ENCODE measurements around the gene C1QA. TPM values are rescaled to one million over a fixed set of nuclear protein-coding genes. Genes with fewer than 3 reads are reported as not detected.
A peak's percentile ranks its signal among the peaks of the same experiment; 100 is the strongest.

The C1QA gene
- total and polyA plus RNA-seq, 2 of the 4 experiments (the other 2 are of a cell fraction): not detected

- ChIA-PET POLR2A (ENCODE audit: unreplicated experiment) (no interaction called here), CTCF (no interaction called here)
- no peak overlapping the region for H3K56ac ChIP-seq (ENCODE audit: extremely low read depth, insufficient read depth, low read length)
- H2AFZ ChIP-seq (replicated peaks; ENCODE audit: low read length, poor library complexity): no peak overlapping the region
- no peak overlapping the region for H3K14ac ChIP-seq (replicated peaks; ENCODE audit: low read depth, low read length)
- H3K23ac ChIP-seq (ENCODE audit: low read depth, low read length): no peak overlapping the region
- dilution Hi-C loops (cut with HindIII; ENCODE audit: low sequenced_read_pairs, unreplicated experiment) (no loop called here), intact Hi-C loops (cut with micrococcal nuclease) (no loop called here), in situ Hi-C loops (cut with MboI; ENCODE audit: low sequenced_read_pairs) (no loop called here)
- H3K9me1 ChIP-seq (ENCODE audit: insufficient read depth, low read length): 0 out of 2 replicates have a peak, but pooled peaks cover 5% of the 10 kb centered on the region
- DNase-seq: no peak
- no peak overlapping the region for H2BK15ac ChIP-seq (ENCODE audit: low read depth, low read length)
- H2AK9ac ChIP-seq (replicated peaks; ENCODE audit: low read depth, low read length, poor library complexity): no peak overlapping the region
- H3K27me3 ChIP-seq (ENCODE audit: control insufficient read depth, insufficient read depth, low read length): peaks cover 4% of the 10 kb centered on the region; the same call in 1 of the 2 replicates
- peaks cover 10% of the 10 kb centered on the region for H3K4me1 ChIP-seq (ENCODE audit: control insufficient read depth, insufficient read depth, low read length)
- no peak overlapping the region for H2BK5ac ChIP-seq (ENCODE audit: low read depth, low read length, poor library complexity, severe bottlenecking)
- H2AK5ac ChIP-seq (ENCODE audit: low read depth, low read length): no peak overlapping the region
- H2BK20ac ChIP-seq (ENCODE audit: low read depth, low read length): no peak overlapping the region
- no TSS peak for BruUV-seq (replicated peaks)
- H3K79me1 ChIP-seq (ENCODE audit: low read depth in 1 of 2, low read length in 2 of 2): no peaks in the 10 kb centered on the region
- H3K18ac ChIP-seq (ENCODE audit: low read depth, low read length): no peak overlapping the region
- H4K20me1 ChIP-seq (ENCODE audit: insufficient read depth, low read length): no peaks in the 10 kb centered on the region
- H3K4me3 ChIP-seq (ENCODE audit: insufficient read depth, low read depth, low read length): no peak overlapping the region
- H3K27ac ChIP-seq (ENCODE audit: insufficient read depth, low read length): no peak overlapping the region
- H4K91ac ChIP-seq (ENCODE audit: insufficient read depth, low read depth, low read length): no peak overlapping the region
- no peak for TF ChIP-seq FOS (IDR thresholded peaks at IDR 0.05; ENCODE audit: low read depth, low read length)
- TF ChIP-seq, protein P1, sequence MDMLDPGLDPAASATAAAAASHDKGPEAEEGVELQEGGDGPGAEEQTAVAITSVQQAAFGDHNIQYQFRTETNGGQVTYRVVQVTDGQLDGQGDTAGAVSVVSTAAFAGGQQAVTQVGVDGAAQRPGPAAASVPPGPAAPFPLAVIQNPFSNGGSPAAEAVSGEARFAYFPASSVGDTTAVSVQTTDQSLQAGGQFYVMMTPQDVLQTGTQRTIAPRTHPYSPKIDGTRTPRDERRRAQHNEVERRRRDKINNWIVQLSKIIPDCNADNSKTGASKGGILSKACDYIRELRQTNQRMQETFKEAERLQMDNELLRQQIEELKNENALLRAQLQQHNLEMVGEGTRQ (IDR thresholded peaks at IDR 0.05; ENCODE audit: low read depth, low read length): no peak
- TF ChIP-seq NFE2L2 (IDR thresholded peaks at IDR 0.05; ENCODE audit: low read depth, low read length): no peak
- TF ChIP-seq MAFK (IDR thresholded peaks at IDR 0.05; ENCODE audit: low read depth, low read length): no peak
- TF ChIP-seq CHD1 (IDR thresholded peaks at IDR 0.05; ENCODE audit: low read depth, low read length): no peak
- TF ChIP-seq MXI1 (IDR thresholded peaks at IDR 0.05; ENCODE audit: borderline replicate concordance, low read depth, low read length): no peak
- TF ChIP-seq RCOR1 (IDR thresholded peaks at IDR 0.05; ENCODE audit: insufficient replicate concordance, low read length): no peak
- TF ChIP-seq POLR2A (IDR thresholded peaks at IDR 0.05; ENCODE audit: low read depth, low read length): no peak
- no peak for TF ChIP-seq MAZ (IDR thresholded peaks at IDR 0.05; ENCODE audit: borderline replicate concordance, low read depth, low read length)
- TF ChIP-seq RFX5 (IDR thresholded peaks at IDR 0.05; ENCODE audit: low read depth, low read length): no peak
- TF ChIP-seq ELK1 (IDR thresholded peaks at IDR 0.05; ENCODE audit: borderline replicate concordance, low read depth, low read length): no peak
- TF ChIP-seq SMC3 (IDR thresholded peaks at IDR 0.05; ENCODE audit: low read depth, low read length): no peak
- TF ChIP-seq BHLHE40 (IDR thresholded peaks at IDR 0.05; ENCODE audit: low read depth, low read length): no peak
- TF ChIP-seq CEBPB (IDR thresholded peaks at IDR 0.05; ENCODE audit: low read depth, low read length): no peak
- TF ChIP-seq RAD21 (IDR thresholded peaks at IDR 0.05; ENCODE audit: low read length): no peak
- TF ChIP-seq, protein P2, sequence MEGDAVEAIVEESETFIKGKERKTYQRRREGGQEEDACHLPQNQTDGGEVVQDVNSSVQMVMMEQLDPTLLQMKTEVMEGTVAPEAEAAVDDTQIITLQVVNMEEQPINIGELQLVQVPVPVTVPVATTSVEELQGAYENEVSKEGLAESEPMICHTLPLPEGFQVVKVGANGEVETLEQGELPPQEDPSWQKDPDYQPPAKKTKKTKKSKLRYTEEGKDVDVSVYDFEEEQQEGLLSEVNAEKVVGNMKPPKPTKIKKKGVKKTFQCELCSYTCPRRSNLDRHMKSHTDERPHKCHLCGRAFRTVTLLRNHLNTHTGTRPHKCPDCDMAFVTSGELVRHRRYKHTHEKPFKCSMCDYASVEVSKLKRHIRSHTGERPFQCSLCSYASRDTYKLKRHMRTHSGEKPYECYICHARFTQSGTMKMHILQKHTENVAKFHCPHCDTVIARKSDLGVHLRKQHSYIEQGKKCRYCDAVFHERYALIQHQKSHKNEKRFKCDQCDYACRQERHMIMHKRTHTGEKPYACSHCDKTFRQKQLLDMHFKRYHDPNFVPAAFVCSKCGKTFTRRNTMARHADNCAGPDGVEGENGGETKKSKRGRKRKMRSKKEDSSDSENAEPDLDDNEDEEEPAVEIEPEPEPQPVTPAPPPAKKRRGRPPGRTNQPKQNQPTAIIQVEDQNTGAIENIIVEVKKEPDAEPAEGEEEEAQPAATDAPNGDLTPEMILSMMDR (conservative IDR thresholded peaks at IDR 0.05; ENCODE audit: low read depth, low read length): no peak
- ATAC-seq (ENCODE audit: low read depth): no peak
- peak overlapping the region; percentile 51; the same call in 1 of the 2 replicates for H2BK120ac ChIP-seq (ENCODE audit: low read depth, low read length)
- H3K9me3 ChIP-seq (ENCODE audit: control insufficient read depth, insufficient read depth, low read length): no peaks in the 10 kb centered on the region
- H4K8ac ChIP-seq (ENCODE audit: low read depth in 2 of 2, low read length in 2 of 2): no peak overlapping the region
- H4K5ac ChIP-seq (ENCODE audit: low read depth, low read length): no peak overlapping the region
- no peak overlapping the region for H3K4me2 ChIP-seq (ENCODE audit: low read depth, low read length)
- no peak overlapping the region for H3K4ac ChIP-seq (ENCODE audit: low read depth, low read length)
- H3K9ac ChIP-seq (ENCODE audit: low read depth, low read length): no peak overlapping the region
- H3K36me3 ChIP-seq (ENCODE audit: control insufficient read depth, insufficient read depth, low read length): no peaks in the 10 kb centered on the region
These were observed 52.0 kb downstream of the C1QA start for GRCh38 chr1:22688466-22688865.

Data from IMR-90 (cell line).